Renal cortical epithelial cell (primary cell): Measurements from ENCODE around the gene TBC1D22A. TPM values are rescaled to one million over a fixed set of nuclear protein-coding genes. Genes with fewer than 3 reads are reported as not detected.

Experiments used
- DNase-seq: peaks from one replicate; pipeline ENCODE4 v3.0.0-alpha.2; 2011; ENCODE audit warnings: low read depth
- total RNA-seq: library from RNA; depleted of rRNA; stranded (reverse); fragments of >200 nt; gene quantifications from 2 replicates; pipeline ENCODE4 v1.2.3, GENCODE V29; 2014

Gene TBC1D22A
- total RNA-seq, 1 donor from 2014 or later = 20.0 TPM

GRCh38 chr22:47012589-47013370 lies 250.3 kb downstream of the TBC1D22A start:
- DNase-seq = peak; percentile 46

GRCh38 chr22:47013861-47014635 lies 251.6 kb downstream of the TBC1D22A start:
- DNase-seq = no peak

- no peak for DNase-seq
Observed at GRCh38 chr22:47014636-47015345, 252.3 kb downstream of the TBC1D22A start.

GRCh38 chr22:47015589-47016178 lies 253.2 kb downstream of the TBC1D22A start:
- no peak for DNase-seq

GRCh38 chr22:47016631-47017030 lies 254.2 kb downstream of the TBC1D22A start:
- no peak for DNase-seq

GRCh38 chr22:47017245-47017644 lies 254.8 kb downstream of the TBC1D22A start:
- DNase-seq = no peak

- no peak for DNase-seq
Observed at GRCh38 chr22:47018010-47018910, 255.8 kb downstream of the TBC1D22A start.

GRCh38 chr22:47019012-47019790 lies 256.8 kb downstream of the TBC1D22A start:
- DNase-seq = no peak

- DNase-seq = no peak
Observed at GRCh38 chr22:47020166-47020565, 257.7 kb downstream of the TBC1D22A start.

GRCh38 chr22:47021371-47022074 lies 259.1 kb downstream of the TBC1D22A start:
- no peak for DNase-seq

GRCh38 chr22:47022075-47022473 lies 259.6 kb downstream of the TBC1D22A start:
- DNase-seq = peak; percentile 13

GRCh38 chr22:47022475-47022874 lies 260.0 kb downstream of the TBC1D22A start:
- no peak for DNase-seq

- DNase-seq = no peak
Observed at GRCh38 chr22:47023871-47024270, 261.4 kb downstream of the TBC1D22A start.

GRCh38 chr22:47027766-47028165 lies 265.3 kb downstream of the TBC1D22A start:
- DNase-seq = no peak

- no peak for DNase-seq
Observed at GRCh38 chr22:47029244-47030074, 267.0 kb downstream of the TBC1D22A start.

- no peak for DNase-seq
Observed at GRCh38 chr22:47030143-47030661, 267.8 kb downstream of the TBC1D22A start.

- no peak for DNase-seq
Observed at GRCh38 chr22:47030881-47031627, 268.6 kb downstream of the TBC1D22A start.

- DNase-seq = no peak
Observed at GRCh38 chr22:47031628-47031915, 269.1 kb downstream of the TBC1D22A start.
